HepG2 (cell line): ENCODE results near the gene FCGR3A. TPM values are rescaled to one million over a fixed set of nuclear protein-coding genes. Genes with fewer than 3 reads are reported as not detected.
"Not testable (repeated sequence)": the region's sequence is repeated elsewhere in the genome, so short reads cannot be mapped to it uniquely, and the experiment has no call there.

Experiments
- ATAC-seq: fragments of 200-7000 bp; cut with Tn5 transposase; 3 replicates; pipeline ENCODE4 v1.9.1; 2020; ENCODE audit warnings: mild to moderate bottlenecking, moderate library complexity
- BruUV-seq: library from RNA; stranded (reverse); fragments of 400-500 nt; replicated peaks from 2 replicates; lab custom pipeline; 2021; lab: Mats Ljungman, UMichigan
- CTCF ChIA-PET: fragments of 300-600 bp; formaldehyde crosslinking; extraction: SDS; loops from one replicate; lab custom pipeline; 2021; ENCODE audit warnings: low total read pairs, inconsistent platforms, low intra/inter-chr PET ratio; lab: Yijun Ruan, JAX
- POLR2A ChIA-PET: fragments of 350-600 bp; sonication (Branson Sonifier 250); formaldehyde crosslinking; loops from one replicate; lab custom pipeline; 2020; ENCODE audit warnings: antibody characterized with exemption, inconsistent platforms; lab: Yijun Ruan, JAX
- DNase-seq: peaks from one replicate; pipeline ENCODE4 v3.0.0-alpha.2; 2015; ENCODE audit warnings: low spot score
- FAIRE-seq: peaks from 3 replicates; lab custom pipeline; 2011; peaks lifted over from hg19 to GRCh38; lab: Jason Lieb, UNC
- H2AFZ ChIP-seq: one replicate; pipeline ENCODE4 v1.6.1; 2011; ENCODE audit warnings: low read length, inconsistent platforms
- H3K27ac ChIP-seq: fragments of 300-600 bp; 3 replicates; pipeline ENCODE4 v1.8.0; 2011; ENCODE audit warnings: mixed run types, mild to moderate bottlenecking, mixed read lengths, low read length, inconsistent platforms; ENCODE audit not compliant: insufficient read depth; ENCODE audit errors: extremely low read length
- H3K27me3 ChIP-seq, 2 experiments: fragments of 200-600 bp in 1 of 2; 2 replicates in 1 of 2; 3 replicates in 1 of 2; pipeline versions ENCODE4 v1.6.0 to v1.8.0; 2011; ENCODE audit warnings: low read length in 2 of 2, mild to moderate bottlenecking in 2 of 2, moderate library complexity in 2 of 2, inconsistent platforms in 1 of 2; ENCODE audit not compliant: insufficient read depth in 2 of 2, control insufficient read depth in 1 of 2
- H3K36me3 ChIP-seq, 2 experiments: fragments of 200-600 bp in 1 of 2; replicated peaks in 1 of 2; 2 replicates in 1 of 2; 3 replicates in 1 of 2; pipeline versions ENCODE4 v1.5.1 to v1.8.0; 2011; ENCODE audit warnings: low read length in 2 of 2, inconsistent platforms in 1 of 2; ENCODE audit not compliant: insufficient read depth in 2 of 2, control insufficient read depth in 1 of 2
- H3K4me1 ChIP-seq: 2 replicates; pipeline ENCODE4 v1.5.1; 2012; ENCODE audit warnings: low read length, inconsistent platforms; ENCODE audit not compliant: insufficient read depth
- H3K4me2 ChIP-seq: 2 replicates; pipeline ENCODE4 v1.6.0; 2011; ENCODE audit warnings: low read depth, low read length, inconsistent platforms
- H3K4me3 ChIP-seq, 3 experiments: fragments of 200-600 bp in 1 of 3; sonication (generic), shearing (Covaris generic) in 1 of 3; replicated peaks in 1 of 3; 2 replicates each; pipeline ENCODE4 v1.5.1; 2011 to 2016; ENCODE audit warnings: low read length in 3 of 3, inconsistent platforms in 2 of 3, low read depth in 2 of 3, mild to moderate bottlenecking in 2 of 3, control low read depth in 1 of 3, mixed read lengths in 1 of 3; ENCODE audit not compliant: insufficient read depth in 1 of 3
- H3K79me2 ChIP-seq: one replicate; pipeline ENCODE4 v1.6.1; 2011; ENCODE audit warnings: low read length, inconsistent platforms; ENCODE audit not compliant: insufficient read depth
- H3K9ac ChIP-seq: 2 replicates; pipeline ENCODE4 v1.6.0; 2011; ENCODE audit warnings: mild to moderate bottlenecking, low read depth, low read length, inconsistent platforms; ENCODE audit not compliant: insufficient read depth
- H3K9me3 ChIP-seq: 2 replicates; pipeline ENCODE4 v1.5.1; 2012; ENCODE audit warnings: mild to moderate bottlenecking, low read length
- H4K20me1 ChIP-seq: 2 replicates; pipeline ENCODE4 v1.6.0; 2011; ENCODE audit warnings: inconsistent platforms, mild to moderate bottlenecking, low read length, moderate library complexity; ENCODE audit not compliant: insufficient read depth
- ATF7-NPFF ChIP-seq: sonication (generic); formaldehyde crosslinking; IDR thresholded peaks from 2 replicates; pipeline ENCODE4 v1.8.1; 2023; ENCODE audit warnings: mild to moderate bottlenecking, low read depth, missing genetic modification reagents, moderate library complexity
- FOXC1 ChIP-seq: sonication (generic); formaldehyde crosslinking; IDR thresholded peaks from 2 replicates; pipeline ENCODE4 v1.8.0; 2022; ENCODE audit warnings: mild to moderate bottlenecking, missing genetic modification reagents, borderline replicate concordance
- HNRNPLL ChIP-seq: fragments of 200-400 bp; formaldehyde crosslinking; IDR thresholded peaks from 2 replicates; pipeline ENCODE4 v1.6.1; 2017; ENCODE audit warnings: mild to moderate bottlenecking, low read depth, low read length; ENCODE audit not compliant: poor library complexity, severe bottlenecking
- HOXA3 ChIP-seq: sonication (generic); formaldehyde crosslinking; IDR thresholded peaks from 2 replicates; pipeline ENCODE4 v1.5.0; 2020; ENCODE audit warnings: missing genetic modification reagents
- KLF16 ChIP-seq, 2 experiments: sonication (generic) in 1 of 2; formaldehyde crosslinking in 1 of 2; IDR thresholded peaks; 2 replicates each; pipeline versions ENCODE4 v1.6.1 to v1.8.0; 2016 to 2023; ENCODE audit warnings: missing genetic modification reagents in 2 of 2, missing compliant biosample characterization in 1 of 2
- NCOR1 ChIP-seq: fragments of 200-600 bp; sonication (generic); IDR thresholded peaks from 2 replicates; pipeline ENCODE4 v1.7.0; 2017; ENCODE audit warnings: antibody characterized with exemption, low read length, borderline replicate concordance
- NFIC ChIP-seq: IDR thresholded peaks from 2 replicates; pipeline ENCODE4 v1.6.1; 2012; ENCODE audit warnings: mild to moderate bottlenecking, low read length, inconsistent platforms
- ZNF205 ChIP-seq: IDR thresholded peaks from 2 replicates; pipeline ENCODE4 v1.6.1; 2018; ENCODE audit warnings: missing biosample characterization, missing genetic modification reagents
- ZNF335 ChIP-seq: sonication (generic); formaldehyde crosslinking; IDR thresholded peaks from 2 replicates; pipeline ENCODE4 v1.4.0; 2020; ENCODE audit warnings: missing genetic modification reagents
- ZNF777 ChIP-seq: sonication (generic); formaldehyde crosslinking; IDR thresholded peaks from 2 replicates; pipeline ENCODE4 v1.4.0; 2020; ENCODE audit warnings: missing genetic modification reagents
- WGBS: methylation state at CpG from one replicate; pipeline ENCODE4 v1.1.6; 2017; ENCODE audit warnings: low lambda C conversion rate; 5-methylcytosine and 5-hydroxymethylcytosine counted together
- in situ Hi-C: cut with HindIII; loops from 2 replicates; pipeline ENCODE4 v1.10.0; 2017; ENCODE audit warnings: low pct_unique_long_range_greater_than_20kb; ENCODE audit not compliant: extremely low pct_ligation_motif_present
- intact Hi-C: fragments of 100-400 bp; cut with micrococcal nuclease; formaldehyde crosslinking; loops from one replicate; pipeline ENCODE4 v1.10.0; 2022; ENCODE audit not compliant: unreplicated experiment
- polyA plus RNA-seq, 8 experiments: library from polyadenylated mRNA; depleted of rRNA in 3 of 8; stranded (reverse) in 7 of 8; unstranded in 1 of 8; fragments of >200 nt; fragmentation: Illumina TruSeq in 4 of 8; extraction: Trizol in 4 of 8; gene quantifications; 2 replicates each; pipeline versions ENCODE4 v1.2.1 to v1.2.3, GENCODE V29; 2011 to 2016; ENCODE audit warnings: low read depth in 4 of 8, missing spikeins in 1 of 8, mixed read lengths in 1 of 8; ENCODE audit not compliant: insufficient read depth in 1 of 8
- total RNA-seq, 5 experiments: library from RNA; depleted of rRNA; stranded (reverse); fragments of >200 nt; fragmentation: Illumina TruSeq; extraction: Trizol; gene quantifications; 2 replicates each; pipeline ENCODE4 v1.2.3, GENCODE V29; 2016; ENCODE audit warnings: low read depth in 1 of 5
- TF ChIP-seq, protein P1 (sequence below): sonication (generic); formaldehyde crosslinking; conservative IDR thresholded peaks from 2 replicates; pipeline ENCODE4 v1.4.0; 2020; ENCODE audit warnings: missing genetic modification reagents
- TF ChIP-seq, protein P2 (sequence below): sonication (generic); formaldehyde crosslinking; IDR thresholded peaks from 2 replicates; pipeline ENCODE4 v1.4.0; 2020; ENCODE audit warnings: missing genetic modification reagents
- TF ChIP-seq, protein P3 (sequence below), 2 experiments: sonication (generic) in 1 of 2; formaldehyde crosslinking in 1 of 2; IDR thresholded peaks; 2 replicates each; pipeline versions ENCODE4 v1.4.0 to v1.6.1; 2018 to 2020; ENCODE audit warnings: missing genetic modification reagents in 2 of 2, borderline replicate concordance in 1 of 2, low read depth in 1 of 2, mild to moderate bottlenecking in 1 of 2, missing biosample characterization in 1 of 2
- TF ChIP-seq, protein P4 (sequence below): sonication (generic); formaldehyde crosslinking; IDR thresholded peaks from 2 replicates; pipeline ENCODE4 v1.5.0; 2020; ENCODE audit warnings: missing genetic modification reagents

The FCGR3A gene
- total and polyA plus RNA-seq, 2 of the 13 experiments (the other 11 are each of a cell fraction or from before 2014, with no cell fraction given): not detected

DNA sequence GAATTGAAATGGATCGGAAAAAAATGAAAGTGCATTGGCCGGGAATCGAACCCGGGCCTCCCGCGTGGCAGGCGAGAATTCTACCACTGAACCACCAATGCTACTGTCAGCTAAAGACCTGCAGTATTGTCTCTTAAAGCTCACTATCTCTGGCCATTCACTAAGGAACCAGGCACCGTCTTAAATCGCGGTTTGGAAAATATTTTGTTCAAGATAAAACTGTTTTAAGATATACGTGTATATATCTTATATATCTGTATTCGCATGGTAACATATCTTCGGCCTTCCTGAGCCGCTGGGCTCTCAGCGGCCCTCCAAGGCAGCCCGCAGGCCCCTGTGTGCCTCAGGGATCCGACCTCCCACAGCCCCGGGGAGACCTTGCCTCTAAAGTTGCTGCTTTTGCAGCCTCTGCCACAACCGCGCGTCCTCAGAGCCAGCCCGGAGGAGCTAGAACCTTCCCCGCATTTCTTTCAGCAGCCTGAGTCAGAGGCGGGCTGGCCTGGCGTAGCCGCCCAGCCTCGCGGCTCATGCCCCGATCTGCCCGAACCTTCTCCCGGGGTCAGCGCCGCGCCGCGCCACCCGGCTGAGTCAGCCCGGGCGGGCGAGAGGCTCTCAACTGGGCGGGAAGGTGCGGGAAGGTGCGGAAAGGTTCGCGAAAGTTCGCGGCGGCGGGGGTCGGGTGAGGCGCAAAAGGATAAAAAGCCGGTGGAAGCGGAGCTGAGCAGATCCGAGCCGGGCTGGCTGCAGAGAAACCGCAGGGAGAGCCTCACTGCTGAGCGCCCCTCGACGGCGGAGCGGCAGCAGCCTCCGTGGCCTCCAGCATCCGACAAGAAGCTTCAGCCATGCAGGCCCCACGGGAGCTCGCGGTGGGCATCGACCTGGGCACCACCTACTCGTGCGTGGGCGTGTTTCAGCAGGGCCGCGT, 25.5 kb downstream of the FCGR3A start, which contains the start of gene HSPA6:
Gene HSPA6, plus strand, starts transcription at position 724 of the 925 bp plus-strand sequence. Its CDS starts 119 bp downstream, at position 843.
- H3K9me3 ChIP-seq, in situ Hi-C loops, BruUV-seq, FAIRE-seq, H3K4me1 ChIP-seq, intact Hi-C loops, H3K27ac ChIP-seq, H3K36me3 ChIP-seq, POLR2A ChIA-PET, H3K27me3 ChIP-seq, H3K79me2 ChIP-seq, H4K20me1 ChIP-seq, CTCF ChIA-PET: not testable (repeated sequence)
- DNase-seq (peak; percentile 50), ATAC-seq (peak; percentile 88)
- H3K4me2 ChIP-seq: peak within 1 kb of the TSS; percentile 74
- peak within 1 kb of the TSS; percentile 52 for H3K9ac ChIP-seq
- 0% methylated on average over 21 of the region's 72 CpGs for WGBS
- peak within 1 kb of the TSS; percentile 74 to 84 (median 79); a peak in 5 of 6 replicates for H3K4me3 ChIP-seq
- H2AFZ ChIP-seq: peak within 1 kb of the TSS; percentile 72
- TF ChIP-seq, protein P1, sequence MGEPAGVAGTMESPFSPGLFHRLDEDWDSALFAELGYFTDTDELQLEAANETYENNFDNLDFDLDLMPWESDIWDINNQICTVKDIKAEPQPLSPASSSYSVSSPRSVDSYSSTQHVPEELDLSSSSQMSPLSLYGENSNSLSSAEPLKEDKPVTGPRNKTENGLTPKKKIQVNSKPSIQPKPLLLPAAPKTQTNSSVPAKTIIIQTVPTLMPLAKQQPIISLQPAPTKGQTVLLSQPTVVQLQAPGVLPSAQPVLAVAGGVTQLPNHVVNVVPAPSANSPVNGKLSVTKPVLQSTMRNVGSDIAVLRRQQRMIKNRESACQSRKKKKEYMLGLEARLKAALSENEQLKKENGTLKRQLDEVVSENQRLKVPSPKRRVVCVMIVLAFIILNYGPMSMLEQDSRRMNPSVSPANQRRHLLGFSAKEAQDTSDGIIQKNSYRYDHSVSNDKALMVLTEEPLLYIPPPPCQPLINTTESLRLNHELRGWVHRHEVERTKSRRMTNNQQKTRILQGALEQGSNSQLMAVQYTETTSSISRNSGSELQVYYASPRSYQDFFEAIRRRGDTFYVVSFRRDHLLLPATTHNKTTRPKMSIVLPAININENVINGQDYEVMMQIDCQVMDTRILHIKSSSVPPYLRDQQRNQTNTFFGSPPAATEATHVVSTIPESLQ: 0 out of 2 replicates have a peak, but pooled peaks have one; percentile 85
- TF ChIP-seq ZNF777: peak; percentile 96
- TF ChIP-seq, protein P2, sequence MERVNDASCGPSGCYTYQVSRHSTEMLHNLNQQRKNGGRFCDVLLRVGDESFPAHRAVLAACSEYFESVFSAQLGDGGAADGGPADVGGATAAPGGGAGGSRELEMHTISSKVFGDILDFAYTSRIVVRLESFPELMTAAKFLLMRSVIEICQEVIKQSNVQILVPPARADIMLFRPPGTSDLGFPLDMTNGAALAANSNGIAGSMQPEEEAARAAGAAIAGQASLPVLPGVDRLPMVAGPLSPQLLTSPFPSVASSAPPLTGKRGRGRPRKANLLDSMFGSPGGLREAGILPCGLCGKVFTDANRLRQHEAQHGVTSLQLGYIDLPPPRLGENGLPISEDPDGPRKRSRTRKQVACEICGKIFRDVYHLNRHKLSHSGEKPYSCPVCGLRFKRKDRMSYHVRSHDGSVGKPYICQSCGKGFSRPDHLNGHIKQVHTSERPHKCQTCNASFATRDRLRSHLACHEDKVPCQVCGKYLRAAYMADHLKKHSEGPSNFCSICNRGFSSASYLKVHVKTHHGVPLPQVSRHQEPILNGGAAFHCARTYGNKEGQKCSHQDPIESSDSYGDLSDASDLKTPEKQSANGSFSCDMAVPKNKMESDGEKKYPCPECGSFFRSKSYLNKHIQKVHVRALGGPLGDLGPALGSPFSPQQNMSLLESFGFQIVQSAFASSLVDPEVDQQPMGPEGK (CRISPR knock-in tag): 0 out of 2 replicates have a peak, but pooled peaks have one; percentile 9
- TF ChIP-seq ZNF205 (CRISPR knock-in tag): peak; percentile 36; the same call in 1 of the 2 replicates
- peak; percentile 47; the same call in 1 of the 2 replicates for TF ChIP-seq ZNF335 (CRISPR knock-in tag)
- TF ChIP-seq, protein P3, sequence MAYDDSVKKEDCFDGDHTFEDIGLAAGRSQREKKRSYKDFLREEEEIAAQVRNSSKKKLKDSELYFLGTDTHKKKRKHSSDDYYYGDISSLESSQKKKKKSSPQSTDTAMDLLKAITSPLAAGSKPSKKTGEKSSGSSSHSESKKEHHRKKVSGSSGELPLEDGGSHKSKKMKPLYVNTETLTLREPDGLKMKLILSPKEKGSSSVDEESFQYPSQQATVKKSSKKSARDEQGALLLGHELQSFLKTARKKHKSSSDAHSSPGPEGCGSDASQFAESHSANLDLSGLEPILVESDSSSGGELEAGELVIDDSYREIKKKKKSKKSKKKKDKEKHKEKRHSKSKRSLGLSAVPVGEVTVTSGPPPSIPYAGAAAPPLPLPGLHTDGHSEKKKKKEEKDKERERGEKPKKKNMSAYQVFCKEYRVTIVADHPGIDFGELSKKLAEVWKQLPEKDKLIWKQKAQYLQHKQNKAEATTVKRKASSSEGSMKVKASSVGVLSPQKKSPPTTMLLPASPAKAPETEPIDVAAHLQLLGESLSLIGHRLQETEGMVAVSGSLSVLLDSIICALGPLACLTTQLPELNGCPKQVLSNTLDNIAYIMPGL (CRISPR knock-in tag; IDR thresholded peaks at IDR 0.05; ENCODE audit: borderline replicate concordance in 1 of 2, low read depth in 1 of 2): peak; percentile 96; a peak in 3 of 4 replicates
- TF ChIP-seq KLF16 (CRISPR knock-in tag; IDR thresholded peaks at IDR 0.05): peak in 1 of 2 experiments; percentile 43; a peak in 1 of 4 replicates
- TF ChIP-seq HOXA3 (CRISPR knock-in tag): 0 out of 2 replicates have a peak, but pooled peaks have one; percentile 21
- TF ChIP-seq NCOR1: 0 out of 2 replicates have a peak, but pooled peaks have one; percentile 21
- TF ChIP-seq, protein P4, sequence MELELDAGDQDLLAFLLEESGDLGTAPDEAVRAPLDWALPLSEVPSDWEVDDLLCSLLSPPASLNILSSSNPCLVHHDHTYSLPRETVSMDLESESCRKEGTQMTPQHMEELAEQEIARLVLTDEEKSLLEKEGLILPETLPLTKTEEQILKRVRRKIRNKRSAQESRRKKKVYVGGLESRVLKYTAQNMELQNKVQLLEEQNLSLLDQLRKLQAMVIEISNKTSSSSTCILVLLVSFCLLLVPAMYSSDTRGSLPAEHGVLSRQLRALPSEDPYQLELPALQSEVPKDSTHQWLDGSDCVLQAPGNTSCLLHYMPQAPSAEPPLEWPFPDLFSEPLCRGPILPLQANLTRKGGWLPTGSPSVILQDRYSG (CRISPR knock-in tag): peak; percentile 51; the same call in 1 of the 2 replicates
- TF ChIP-seq ATF7-NPFF (CRISPR knock-in tag): peak; percentile 31; the same call in 1 of the 2 replicates
- TF ChIP-seq HNRNPLL: peak; percentile 21
- peak; percentile 54; the same call in 1 of the 2 replicates for TF ChIP-seq FOXC1 (CRISPR knock-in tag)
- TF ChIP-seq NFIC: peak; percentile 41; the same call in 1 of the 2 replicates
